Measurements from ENCODE around the gene CHRNA5. TPM values are rescaled to one million over a fixed set of nuclear protein-coding genes. Genes with fewer than 3 reads are reported as not detected.
"Not testable (repeated sequence)": the region's sequence is repeated elsewhere in the genome, so short reads cannot be mapped to it uniquely, and the experiment has no call there.

CHRNA5 gene
- total and polyA plus RNA-seq, 2 experiments from 2014 or later, result 1.1 to 3.1 TPM

GRCh38 chr15:78550815-78551214 is 14.5 kb upstream of the CHRNA5 start:
- Histone ChIP-seq H3K79me2 (no peaks in the 10 kb centered on the region), H2AFZ (no peak overlapping the region), H3K27ac (no peak overlapping the region), H3K9me2 (replicated peaks; ENCODE audit: insufficient read depth) (no peaks in the 10 kb centered on the region), H3K4me1 (ENCODE audit: insufficient read depth) (no peaks in the 10 kb centered on the region), H3K4me3 (no peak overlapping the region), H3K4me2 (no peak overlapping the region), H3K36me3 (replicated peaks; ENCODE audit: insufficient read depth, low read depth) (no peaks in the 10 kb centered on the region), H3K9me3 (ENCODE audit: low read depth) (no peaks in the 10 kb centered on the region), H4K20me1 (ENCODE audit: insufficient read depth, poor library complexity, severe bottlenecking) (no peaks in the 10 kb centered on the region), H3K27me3 (no peaks in the 10 kb centered on the region)
- 83% methylated on average over 3 of the region's 3 CpGs for WGBS (ENCODE audit: low lambda C conversion rate, missing lambda C conversion rate)
- DNase-seq (ENCODE audit: low spot score), result no peak
- TF ChIP-seq EZH2 (IDR thresholded peaks at IDR 0.05; ENCODE audit: borderline replicate concordance) (no peak), CTCF (IDR thresholded peaks at IDR 0.05; ENCODE audit: poor library complexity) (no peak), EZH2phosphoT487 (IDR thresholded peaks at IDR 0.05; ENCODE audit: low read depth, severe bottlenecking, unreplicated experiment) (no peak)

GRCh38 chr15:78551902-78552301 is 13.4 kb upstream of the CHRNA5 start:
- TF ChIP-seq CTCF (IDR thresholded peaks at IDR 0.05; ENCODE audit: poor library complexity) (no peak), EZH2 (IDR thresholded peaks at IDR 0.05; ENCODE audit: borderline replicate concordance) (no peak), EZH2phosphoT487 (IDR thresholded peaks at IDR 0.05; ENCODE audit: low read depth, severe bottlenecking, unreplicated experiment) (no peak)
- no peaks in the 10 kb centered on the region for H4K20me1 ChIP-seq (ENCODE audit: insufficient read depth, poor library complexity, severe bottlenecking)
- H3K27ac ChIP-seq, result no peak overlapping the region
- no peak for DNase-seq (ENCODE audit: low spot score)
- no peak overlapping the region for H3K4me2 ChIP-seq
- H3K79me2 ChIP-seq, result no peaks in the 10 kb centered on the region
- H3K36me3 ChIP-seq (replicated peaks; ENCODE audit: insufficient read depth, low read depth), result no peaks in the 10 kb centered on the region
- no peaks in the 10 kb centered on the region for H3K9me3 ChIP-seq (ENCODE audit: low read depth)
- no peaks in the 10 kb centered on the region for H3K4me1 ChIP-seq (ENCODE audit: insufficient read depth)
- H3K27me3 ChIP-seq, result no peaks in the 10 kb centered on the region
- no peak overlapping the region for H2AFZ ChIP-seq
- H3K9me2 ChIP-seq (replicated peaks; ENCODE audit: insufficient read depth), result no peaks in the 10 kb centered on the region
- H3K4me3 ChIP-seq, result no peak overlapping the region
- 84% methylated on average over 5 of the region's 5 CpGs for WGBS (ENCODE audit: low lambda C conversion rate, missing lambda C conversion rate)

GRCh38 chr15:78552597-78552996 is 12.7 kb upstream of the CHRNA5 start:
- 70% methylated on average over 5 of the region's 5 CpGs for WGBS (ENCODE audit: low lambda C conversion rate, missing lambda C conversion rate)
- DNase-seq (ENCODE audit: low spot score), result no peak
- H3K27me3 ChIP-seq, result no peaks in the 10 kb centered on the region
- H3K4me3 ChIP-seq, result no peak overlapping the region
- TF ChIP-seq CTCF (IDR thresholded peaks at IDR 0.05; ENCODE audit: poor library complexity), result no peak
- no peak for TF ChIP-seq EZH2 (IDR thresholded peaks at IDR 0.05; ENCODE audit: borderline replicate concordance)
- TF ChIP-seq EZH2phosphoT487 (IDR thresholded peaks at IDR 0.05; ENCODE audit: low read depth, severe bottlenecking, unreplicated experiment), result no peak
- H3K79me2 ChIP-seq, result no peaks in the 10 kb centered on the region
- H4K20me1 ChIP-seq (ENCODE audit: insufficient read depth, poor library complexity, severe bottlenecking), result no peaks in the 10 kb centered on the region
- H3K36me3 ChIP-seq (replicated peaks; ENCODE audit: insufficient read depth, low read depth), result no peaks in the 10 kb centered on the region
- no peaks in the 10 kb centered on the region for H3K4me1 ChIP-seq (ENCODE audit: insufficient read depth)
- no peak overlapping the region for H3K27ac ChIP-seq
- no peaks in the 10 kb centered on the region for H3K9me2 ChIP-seq (replicated peaks; ENCODE audit: insufficient read depth)
- H2AFZ ChIP-seq, result no peak overlapping the region
- no peak overlapping the region for H3K4me2 ChIP-seq
- H3K9me3 ChIP-seq (ENCODE audit: low read depth), result no peaks in the 10 kb centered on the region

GRCh38 chr15:78560201-78560600 is 5.1 kb upstream of the CHRNA5 start:
- not testable (repeated sequence) for H3K9me2 ChIP-seq (replicated peaks; ENCODE audit: insufficient read depth); H3K9me3 ChIP-seq (ENCODE audit: low read depth); H4K20me1 ChIP-seq (ENCODE audit: insufficient read depth, poor library complexity, severe bottlenecking); H3K4me1 ChIP-seq (ENCODE audit: insufficient read depth); H3K36me3 ChIP-seq (replicated peaks; ENCODE audit: insufficient read depth, low read depth); H3K27ac ChIP-seq; H2AFZ ChIP-seq; H3K4me3 ChIP-seq; H3K79me2 ChIP-seq; DNase-seq (ENCODE audit: low spot score); H3K27me3 ChIP-seq; H3K4me2 ChIP-seq
- 91% methylated on average over 10 of the region's 10 CpGs for WGBS (ENCODE audit: low lambda C conversion rate, missing lambda C conversion rate)

Measured in hepatocyte (in vitro differentiated cells).